Panc1 (cell line): ENCODE measurements around the gene GJD4. TPM values are rescaled to one million over a fixed set of nuclear protein-coding genes. Genes with fewer than 3 reads are reported as not detected.

Experiments used
- ATAC-seq: fragments of 200-7000 bp; cut with Tn5 transposase; 2 replicates; pipeline ENCODE4 v1.9.1; 2020; ENCODE audit warnings: mild to moderate bottlenecking, moderate library complexity
- BruUV-seq: library from RNA; stranded (reverse); fragments of 400-500 nt; replicated peaks from 2 replicates; lab custom pipeline; 2021; lab: Mats Ljungman, UMichigan
- CTCF ChIA-PET: fragments of 300-600 bp; sonication (Branson Sonifier 250); formaldehyde crosslinking; loops from one replicate; lab custom pipeline; 2022; ENCODE audit warnings: antibody characterized with exemption; lab: Charles Lee
- POLR2A ChIA-PET: fragments of 300-600 bp; sonication (Branson Sonifier 250); formaldehyde crosslinking; loops from one replicate; lab custom pipeline; 2022; ENCODE audit warnings: antibody characterized with exemption; lab: Charles Lee
- DNase-seq: peaks from one replicate; pipeline ENCODE4 v3.0.0-alpha.2; 2010; ENCODE audit warnings: low read depth, low spot score
- H3K27ac ChIP-seq: 2 replicates; pipeline ENCODE4 v1.5.1; 2011; ENCODE audit warnings: mild to moderate bottlenecking, low read length, inconsistent platforms
- H3K27me3 ChIP-seq: fragments of 200-500 bp; sonication (Bioruptor generic); 2 replicates; pipeline ENCODE4 v1.6.0; 2014; ENCODE audit warnings: low read length, inconsistent platforms; ENCODE audit not compliant: control insufficient read depth, insufficient read depth
- H3K36me3 ChIP-seq: fragments of 200-500 bp; sonication (Bioruptor generic); 2 replicates; pipeline ENCODE4 v1.5.1; 2014; ENCODE audit warnings: inconsistent platforms, mild to moderate bottlenecking, low read length, moderate library complexity; ENCODE audit not compliant: control insufficient read depth, insufficient read depth
- H3K4me1 ChIP-seq: 2 replicates; pipeline ENCODE4 v1.5.1; 2011; ENCODE audit warnings: inconsistent platforms, mild to moderate bottlenecking, low read length, moderate library complexity; ENCODE audit not compliant: control insufficient read depth, insufficient read depth
- H3K4me3 ChIP-seq, 2 experiments: 2 replicates each; pipeline ENCODE4 v1.5.1; 2011 to 2012; ENCODE audit warnings: low read depth in 2 of 2, low read length in 2 of 2, mild to moderate bottlenecking in 2 of 2, inconsistent platforms in 1 of 2, moderate library complexity in 1 of 2
- H3K9me3 ChIP-seq: fragments of 200-500 bp; sonication (Bioruptor generic); 2 replicates; pipeline ENCODE4 v1.5.1; 2014; ENCODE audit warnings: low read depth, mild to moderate bottlenecking, inconsistent platforms, low read length, moderate library complexity; ENCODE audit not compliant: control insufficient read depth, insufficient read depth
- CTCF ChIP-seq: fragments of 450-650 bp; IDR thresholded peaks from 2 replicates; pipeline ENCODE4 v1.5.1; 2017; ENCODE audit warnings: mild to moderate bottlenecking
- POLR2AphosphoS5 ChIP-seq: IDR thresholded peaks from 2 replicates; pipeline ENCODE4 v1.6.1; 2012; ENCODE audit warnings: mild to moderate bottlenecking, low read depth, low read length, moderate library complexity
- SIN3A ChIP-seq: IDR thresholded peaks from 2 replicates; pipeline ENCODE4 v1.6.1; 2012; ENCODE audit warnings: low read depth, mild to moderate bottlenecking, low read length, moderate library complexity, borderline replicate concordance; ENCODE audit not compliant: insufficient read depth
- TCF7L2 ChIP-seq: IDR thresholded peaks from 2 replicates; pipeline ENCODE4 v1.6.1; 2011; ENCODE audit warnings: mild to moderate bottlenecking, low read depth, low read length, inconsistent platforms
- in situ Hi-C: cut with HindIII; loops from 2 replicates; pipeline ENCODE4 v1.10.0; 2016; ENCODE audit warnings: low sequenced_read_pairs, low pct_unique_long_range_greater_than_20kb
- intact Hi-C: fragments of 100-400 bp; cut with micrococcal nuclease; formaldehyde crosslinking; loops from one replicate; pipeline ENCODE4 v1.10.0; 2022; ENCODE audit not compliant: unreplicated experiment
- total RNA-seq: library from RNA; stranded (reverse); gene quantifications from one replicate; pipeline ENCODE4 v1.2.1, GENCODE V29; 2021; ENCODE audit not compliant: unreplicated experiment
- TF ChIP-seq, protein P1 (sequence below), 2 experiments: IDR thresholded peaks; 2 replicates each; pipeline ENCODE4 v1.6.1; 2011 to 2012; ENCODE audit warnings: low read depth in 2 of 2, control low read depth in 1 of 2, low read length in 1 of 2, mild to moderate bottlenecking in 1 of 2, moderate library complexity in 1 of 2; ENCODE audit not compliant: insufficient read depth in 1 of 2

GJD4 gene
- total RNA-seq, 1 experiment from 2014 or later, result not detected

GRCh38 chr10:35608328-35608672 is 3.2 kb downstream of the GJD4 start:
- H3K4me3 ChIP-seq, result peak overlapping the region in 1 of 2 experiments; percentile 39; a peak in 2 of 4 replicates

DNA sequence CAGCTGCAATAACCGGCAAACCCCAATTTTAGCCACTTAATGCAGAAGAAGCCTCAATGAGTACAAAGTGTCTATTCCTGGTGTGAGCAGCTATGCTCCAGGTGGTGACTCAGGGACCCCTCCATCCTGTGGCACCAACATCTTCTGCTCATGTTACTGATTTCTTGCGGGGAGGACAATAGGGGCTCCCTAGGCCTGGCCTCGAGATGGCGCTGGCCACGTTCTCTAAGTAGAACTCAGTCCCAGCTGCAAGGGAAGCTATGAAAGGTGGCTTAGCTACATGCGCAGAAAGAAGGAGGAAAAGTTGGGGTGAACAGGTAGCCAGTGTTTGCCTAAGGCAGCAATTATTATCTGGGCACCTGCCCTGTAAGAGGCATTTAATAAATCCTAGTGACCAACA is 6.6 kb downstream of the GJD4 start:
- no peak for ATAC-seq
- ChIA-PET POLR2A (no interaction called here), CTCF (no interaction called here)
- no TSS peak for BruUV-seq
- no peaks in the 10 kb centered on the region for H3K4me1 ChIP-seq
- H3K27ac ChIP-seq, result no peak overlapping the region
- H3K4me3 ChIP-seq, result no peak overlapping the region
- no peak for TF ChIP-seq TCF7L2
- TF ChIP-seq, protein P1, sequence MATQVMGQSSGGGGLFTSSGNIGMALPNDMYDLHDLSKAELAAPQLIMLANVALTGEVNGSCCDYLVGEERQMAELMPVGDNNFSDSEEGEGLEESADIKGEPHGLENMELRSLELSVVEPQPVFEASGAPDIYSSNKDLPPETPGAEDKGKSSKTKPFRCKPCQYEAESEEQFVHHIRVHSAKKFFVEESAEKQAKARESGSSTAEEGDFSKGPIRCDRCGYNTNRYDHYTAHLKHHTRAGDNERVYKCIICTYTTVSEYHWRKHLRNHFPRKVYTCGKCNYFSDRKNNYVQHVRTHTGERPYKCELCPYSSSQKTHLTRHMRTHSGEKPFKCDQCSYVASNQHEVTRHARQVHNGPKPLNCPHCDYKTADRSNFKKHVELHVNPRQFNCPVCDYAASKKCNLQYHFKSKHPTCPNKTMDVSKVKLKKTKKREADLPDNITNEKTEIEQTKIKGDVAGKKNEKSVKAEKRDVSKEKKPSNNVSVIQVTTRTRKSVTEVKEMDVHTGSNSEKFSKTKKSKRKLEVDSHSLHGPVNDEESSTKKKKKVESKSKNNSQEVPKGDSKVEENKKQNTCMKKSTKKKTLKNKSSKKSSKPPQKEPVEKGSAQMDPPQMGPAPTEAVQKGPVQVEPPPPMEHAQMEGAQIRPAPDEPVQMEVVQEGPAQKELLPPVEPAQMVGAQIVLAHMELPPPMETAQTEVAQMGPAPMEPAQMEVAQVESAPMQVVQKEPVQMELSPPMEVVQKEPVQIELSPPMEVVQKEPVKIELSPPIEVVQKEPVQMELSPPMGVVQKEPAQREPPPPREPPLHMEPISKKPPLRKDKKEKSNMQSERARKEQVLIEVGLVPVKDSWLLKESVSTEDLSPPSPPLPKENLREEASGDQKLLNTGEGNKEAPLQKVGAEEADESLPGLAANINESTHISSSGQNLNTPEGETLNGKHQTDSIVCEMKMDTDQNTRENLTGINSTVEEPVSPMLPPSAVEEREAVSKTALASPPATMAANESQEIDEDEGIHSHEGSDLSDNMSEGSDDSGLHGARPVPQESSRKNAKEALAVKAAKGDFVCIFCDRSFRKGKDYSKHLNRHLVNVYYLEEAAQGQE (IDR thresholded peaks at IDR 0.05; ENCODE audit: insufficient read depth in 1 of 2, low read depth in 2 of 2, low read length in 1 of 2), result no peak
- no peak for TF ChIP-seq POLR2AphosphoS5
- no peak for TF ChIP-seq CTCF
- no peak for TF ChIP-seq SIN3A
- no peak for DNase-seq
- H3K9me3 ChIP-seq, result no peaks in the 10 kb centered on the region
- in situ Hi-C loops, result no loop called here
- no peaks in the 10 kb centered on the region for H3K36me3 ChIP-seq
- intact Hi-C loops, result no loop called here
- H3K27me3 ChIP-seq, result peaks cover 6% of the 10 kb centered on the region

More at GRCh38 chr10:35608328-35608672, 3.2 kb downstream of the GJD4 start:
- no peak for DNase-seq
- ATAC-seq, result no peak
- no peaks in the 10 kb centered on the region for H3K36me3 ChIP-seq
- intact Hi-C loops, result no loop called here
- POLR2A ChIA-PET, result no interaction called here
- CTCF ChIA-PET, result no interaction called here
- H3K9me3 ChIP-seq, result no peaks in the 10 kb centered on the region
- no TSS peak for BruUV-seq
- no peak overlapping the region for H3K27ac ChIP-seq
- in situ Hi-C loops, result no loop called here
- no peak for TF ChIP-seq SIN3A
- H3K4me1 ChIP-seq, result no peaks in the 10 kb centered on the region
- H3K27me3 ChIP-seq, result peaks cover 10% of the 10 kb centered on the region

- no peak for TF ChIP-seq CTCF
- TF ChIP-seq TCF7L2, result no peak
- no peak for TF ChIP-seq POLR2AphosphoS5
- Histone ChIP-seq H3K4me3 (no peak overlapping the region), H3K4me1 (no peaks in the 10 kb centered on the region), H3K27me3 (no peaks in the 10 kb centered on the region; the same call in none of the 2 replicates), H3K36me3 (no peaks in the 10 kb centered on the region), H3K27ac (no peak overlapping the region), H3K9me3 (no peaks in the 10 kb centered on the region)
- intact Hi-C loops, result no loop called here
- DNase-seq (no peak), ATAC-seq (no peak)
- ChIA-PET POLR2A (no interaction called here), CTCF (interaction anchor here (0.6 to 1.0 kb wide), 2 partner anchors 1160 to 1876 kb away, joined by 3 to 4 read pairs; no protein-coding TSS in a partner anchor)
- in situ Hi-C loops, result no loop called here
- BruUV-seq, result no TSS peak
Observed at GRCh38 chr10:35612385-35613106, 7.4 kb downstream of the GJD4 start.
